ENCODE results near the gene JAKMIP3. TPM values are rescaled to one million over a fixed set of nuclear protein-coding genes. Genes with fewer than 3 reads are reported as not detected.

The JAKMIP3 gene
- total RNA-seq = 0.29 and 0.36 TPM in 2 replicates

DNA sequence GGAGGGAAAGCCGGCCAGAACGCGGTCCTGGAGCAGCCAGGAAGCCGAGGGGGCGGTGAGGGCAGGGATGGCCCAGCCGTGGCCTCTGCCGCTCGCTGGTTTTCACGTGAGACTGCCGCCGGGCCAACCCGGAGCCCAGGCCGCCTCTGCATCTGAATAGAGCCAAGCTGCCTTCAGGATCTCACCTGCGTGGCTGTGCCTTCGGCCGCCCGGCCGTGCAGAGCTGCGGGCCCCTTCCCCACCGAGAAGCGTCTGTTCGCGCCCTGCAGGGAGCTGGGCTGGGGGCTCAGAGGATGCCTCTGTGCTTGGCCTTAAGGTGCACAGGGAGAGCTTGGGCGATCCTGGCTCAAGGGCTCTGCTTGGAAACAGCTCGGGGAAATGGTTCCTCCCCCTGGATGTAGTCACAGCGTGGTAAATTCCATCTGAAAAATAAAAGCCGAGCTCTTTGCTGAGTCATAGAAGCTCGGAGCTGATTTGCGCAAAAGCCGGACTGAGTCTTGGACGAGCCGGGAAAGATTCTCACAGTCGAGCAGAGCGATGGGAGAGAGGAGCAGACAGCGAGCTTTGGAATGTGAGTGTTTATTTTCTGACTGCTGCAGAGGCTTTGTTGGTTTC, at the start of gene JAKMIP3:
TSS of gene JAKMIP3 (plus strand) at position 456 of the 615 bp plus-strand sequence. CDS start 38,863 bp downstream, outside the sequence.
- H3K79me2 ChIP-seq (ENCODE audit: insufficient read depth, low read length) = no peaks in the 10 kb centered on the region
- H4K20me1 ChIP-seq (ENCODE audit: insufficient read depth, low read length) = no peaks in the 10 kb centered on the region
- H3K27ac ChIP-seq (ENCODE audit: low read depth, low read length) = peak within 1 kb of the TSS; percentile 67
- peak within 1 kb of the TSS; percentile 88 for H3K4me2 ChIP-seq (ENCODE audit: insufficient read depth, low read length)
- H3K9me3 ChIP-seq (ENCODE audit: low read depth, low read length) = no peaks in the 10 kb centered on the region
- H2AFZ ChIP-seq (ENCODE audit: low read length) = peak within 1 kb of the TSS; percentile 95
- peak; percentile 99 for DNase-seq (ENCODE audit: insufficient read length, low spot score, missing footprints)
- peak within 1 kb of the TSS; percentile 73 for H3K4me3 ChIP-seq (ENCODE audit: insufficient read depth, low read length)
- H3K4me1 ChIP-seq (ENCODE audit: insufficient read depth, low read length) = peaks cover 10% of the 10 kb centered on the region
- H3K27me3 ChIP-seq (ENCODE audit: insufficient read depth, low read length) = no peaks in the 10 kb centered on the region
- TF ChIP-seq, protein P1, sequence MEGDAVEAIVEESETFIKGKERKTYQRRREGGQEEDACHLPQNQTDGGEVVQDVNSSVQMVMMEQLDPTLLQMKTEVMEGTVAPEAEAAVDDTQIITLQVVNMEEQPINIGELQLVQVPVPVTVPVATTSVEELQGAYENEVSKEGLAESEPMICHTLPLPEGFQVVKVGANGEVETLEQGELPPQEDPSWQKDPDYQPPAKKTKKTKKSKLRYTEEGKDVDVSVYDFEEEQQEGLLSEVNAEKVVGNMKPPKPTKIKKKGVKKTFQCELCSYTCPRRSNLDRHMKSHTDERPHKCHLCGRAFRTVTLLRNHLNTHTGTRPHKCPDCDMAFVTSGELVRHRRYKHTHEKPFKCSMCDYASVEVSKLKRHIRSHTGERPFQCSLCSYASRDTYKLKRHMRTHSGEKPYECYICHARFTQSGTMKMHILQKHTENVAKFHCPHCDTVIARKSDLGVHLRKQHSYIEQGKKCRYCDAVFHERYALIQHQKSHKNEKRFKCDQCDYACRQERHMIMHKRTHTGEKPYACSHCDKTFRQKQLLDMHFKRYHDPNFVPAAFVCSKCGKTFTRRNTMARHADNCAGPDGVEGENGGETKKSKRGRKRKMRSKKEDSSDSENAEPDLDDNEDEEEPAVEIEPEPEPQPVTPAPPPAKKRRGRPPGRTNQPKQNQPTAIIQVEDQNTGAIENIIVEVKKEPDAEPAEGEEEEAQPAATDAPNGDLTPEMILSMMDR (IDR thresholded peaks at IDR 0.05; ENCODE audit: extremely low read depth, low read depth, low read length) = no peak
- no peaks in the 10 kb centered on the region for H3K36me3 ChIP-seq (ENCODE audit: insufficient read depth, low read length)

DNA sequence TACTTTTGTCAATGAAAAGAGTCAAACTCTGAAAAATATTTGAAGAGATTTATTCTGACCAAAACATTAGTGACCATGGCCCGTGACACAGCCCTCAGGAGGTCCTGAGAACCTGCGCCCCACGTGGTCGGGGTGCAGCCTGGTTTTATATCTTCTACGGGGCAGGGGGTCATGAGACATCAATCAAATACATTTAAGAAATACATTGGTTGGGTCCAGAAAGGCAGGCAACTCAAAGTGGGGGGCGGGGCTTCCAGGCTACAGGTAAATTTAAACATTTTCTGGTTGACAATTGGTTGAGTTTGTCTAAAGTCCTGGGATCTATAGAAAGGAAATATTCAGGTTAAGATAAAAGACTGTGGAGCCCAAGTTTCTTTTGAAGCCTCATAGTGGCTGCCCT, 49.2 kb upstream of the JAKMIP3 start:
- Histone ChIP-seq H3K27me3 (ENCODE audit: insufficient read depth, low read length) (no peaks in the 10 kb centered on the region), H3K79me2 (ENCODE audit: insufficient read depth, low read length) (no peaks in the 10 kb centered on the region), H3K9me3 (ENCODE audit: low read depth, low read length) (no peaks in the 10 kb centered on the region), H3K4me2 (ENCODE audit: insufficient read depth, low read length) (no peak overlapping the region), H4K20me1 (ENCODE audit: insufficient read depth, low read length) (no peaks in the 10 kb centered on the region), H3K36me3 (ENCODE audit: insufficient read depth, low read length) (no peaks in the 10 kb centered on the region), H2AFZ (ENCODE audit: low read length) (no peak overlapping the region), H3K4me3 (ENCODE audit: insufficient read depth, low read length) (no peak overlapping the region), H3K4me1 (ENCODE audit: insufficient read depth, low read length) (no peaks in the 10 kb centered on the region), H3K27ac (ENCODE audit: low read depth, low read length) (no peak overlapping the region)
- no peak for DNase-seq (ENCODE audit: insufficient read length, low spot score, missing footprints)
- TF ChIP-seq, protein P1 (IDR thresholded peaks at IDR 0.05; ENCODE audit: extremely low read depth, low read depth, low read length) = no peak

DNA sequence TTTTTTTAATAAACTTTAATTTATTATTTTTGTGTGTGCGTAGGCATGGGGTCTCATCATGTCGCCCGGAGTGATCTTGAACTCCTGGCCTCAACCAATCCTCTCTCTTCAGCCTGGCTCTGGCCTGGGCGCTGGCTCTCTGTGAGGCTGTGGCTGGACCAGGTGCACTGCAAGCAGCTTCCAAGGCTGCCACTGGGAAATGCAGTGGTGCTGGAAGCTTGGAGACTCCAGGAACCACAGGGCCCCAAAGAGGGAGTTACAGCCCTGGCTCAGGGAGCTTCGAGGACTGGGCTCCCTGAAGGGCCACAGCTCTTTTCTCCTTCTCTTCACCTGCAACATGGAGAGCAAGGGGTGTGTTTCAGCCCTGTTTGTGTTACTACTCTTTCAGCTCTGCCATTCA, 47.3 kb upstream of the JAKMIP3 start:
- Histone ChIP-seq H3K9me3 (ENCODE audit: low read depth, low read length) (no peaks in the 10 kb centered on the region), H3K4me3 (ENCODE audit: insufficient read depth, low read length) (no peak overlapping the region), H3K4me2 (ENCODE audit: insufficient read depth, low read length) (no peak overlapping the region), H3K4me1 (ENCODE audit: insufficient read depth, low read length) (peaks cover 3% of the 10 kb centered on the region), H3K79me2 (ENCODE audit: insufficient read depth, low read length) (no peaks in the 10 kb centered on the region), H4K20me1 (ENCODE audit: insufficient read depth, low read length) (no peaks in the 10 kb centered on the region), H3K36me3 (ENCODE audit: insufficient read depth, low read length) (no peaks in the 10 kb centered on the region), H3K27ac (ENCODE audit: low read depth, low read length) (no peak overlapping the region), H3K27me3 (ENCODE audit: insufficient read depth, low read length) (no peaks in the 10 kb centered on the region), H2AFZ (ENCODE audit: low read length) (no peak overlapping the region)
- no peak for DNase-seq (ENCODE audit: insufficient read length, low spot score, missing footprints)
- TF ChIP-seq, protein P1 (IDR thresholded peaks at IDR 0.05; ENCODE audit: extremely low read depth, low read depth, low read length) = no peak

GRCh38 chr10:132019366-132019765, 46.4 kb upstream of the JAKMIP3 start:
- Histone ChIP-seq H3K79me2 (ENCODE audit: insufficient read depth, low read length) (no peaks in the 10 kb centered on the region), H3K36me3 (ENCODE audit: insufficient read depth, low read length) (no peaks in the 10 kb centered on the region), H4K20me1 (ENCODE audit: insufficient read depth, low read length) (no peaks in the 10 kb centered on the region), H2AFZ (ENCODE audit: low read length) (no peak overlapping the region), H3K27me3 (ENCODE audit: insufficient read depth, low read length) (no peaks in the 10 kb centered on the region), H3K4me1 (ENCODE audit: insufficient read depth, low read length) (peaks cover 8% of the 10 kb centered on the region), H3K27ac (ENCODE audit: low read depth, low read length) (no peak overlapping the region), H3K4me3 (ENCODE audit: insufficient read depth, low read length) (no peak overlapping the region), H3K4me2 (ENCODE audit: insufficient read depth, low read length) (no peak overlapping the region), H3K9me3 (ENCODE audit: low read depth, low read length) (no peaks in the 10 kb centered on the region)
- peak; percentile 30 for DNase-seq (ENCODE audit: insufficient read length, low spot score, missing footprints)
- TF ChIP-seq, protein P1 (IDR thresholded peaks at IDR 0.05; ENCODE audit: extremely low read depth, low read depth, low read length) = no peak

Measured in osteoblast (primary cell).